Tibial nerve (tissue), 4 donors: Measurements from ENCODE around the gene FOSL2. TPM values are rescaled to one million over a fixed set of nuclear protein-coding genes. Genes with fewer than 3 reads are reported as not detected.

Experiments
- DNase-seq, 2 donors: peaks; one replicate each; pipeline ENCODE4 v3.0.0-alpha.2; 2019; ENCODE audit warnings: low spot score in 2 of 2
- H3K27ac ChIP-seq, 4 donors: fragments of 200-600 bp; sonication (generic) in 3 of 4; one replicate each; pipeline ENCODE4 v1.5.1; 2017 to 2019; ENCODE audit warnings: mild to moderate bottlenecking in 1 of 4
- H3K27me3 ChIP-seq, 2 donors: fragments of 200-600 bp; sonication (generic) in 1 of 2; one replicate each; pipeline versions ENCODE4 v1.5.1 to v1.6.0; 2017 to 2019
- H3K36me3 ChIP-seq, 3 donors: fragments of 200-600 bp; sonication (generic); one replicate each; pipeline ENCODE4 v1.5.1; 2018 to 2019
- H3K4me1 ChIP-seq, 4 donors: fragments of 200-600 bp; sonication (generic) in 3 of 4; one replicate each; pipeline ENCODE4 v1.5.1; 2017 to 2019
- H3K4me3 ChIP-seq, 4 donors: fragments of 200-600 bp; sonication (generic) in 3 of 4; one replicate each; pipeline ENCODE4 v1.5.1; 2017 to 2019; ENCODE audit warnings: mild to moderate bottlenecking in 1 of 4, moderate library complexity in 1 of 4
- H3K9me3 ChIP-seq, 4 donors: fragments of 200-600 bp; sonication (generic) in 3 of 4; one replicate each; pipeline ENCODE4 v1.5.1; 2017 to 2019
- EP300 ChIP-seq, 2 donors: sonication (generic); formaldehyde crosslinking; IDR thresholded peaks; one replicate each; pipeline ENCODE4 v1.6.1; 2017; ENCODE audit warnings: antibody characterized with exemption in 2 of 2, mild to moderate bottlenecking in 1 of 2
- POLR2A ChIP-seq, 2 donors: fragments of 450-650 bp; IDR thresholded peaks; one replicate each; pipeline ENCODE4 v1.6.1; 2017; ENCODE audit warnings: antibody characterized with exemption in 2 of 2, mild to moderate bottlenecking in 2 of 2, moderate library complexity in 2 of 2
- WGBS, 2 donors: methylation state at CpG; one replicate each; pipeline ENCODE4 v1.1.5; 2018; 5-methylcytosine and 5-hydroxymethylcytosine counted together
- total RNA-seq, 4 donors: library from RNA; depleted of rRNA; stranded (reverse); fragments of >200 nt; gene quantifications; one replicate each; pipeline ENCODE4 v1.1.0, GENCODE V29; 2016
- TF ChIP-seq, protein P1 (sequence below), 5 experiments: fragments of 200-600 bp in 3 of 5; fragments of 450-650 bp in 2 of 5; sonication (generic) in 3 of 5; IDR thresholded peaks; one replicate each; pipeline ENCODE4 v1.5.1; 2016 to 2019; ENCODE audit warnings: antibody characterized with exemption in 5 of 5, mild to moderate bottlenecking in 3 of 5, moderate library complexity in 2 of 5

FOSL2 gene
- total RNA-seq, 4 donors from 2014 or later = 141 to 207 (median 190) TPM

DNA sequence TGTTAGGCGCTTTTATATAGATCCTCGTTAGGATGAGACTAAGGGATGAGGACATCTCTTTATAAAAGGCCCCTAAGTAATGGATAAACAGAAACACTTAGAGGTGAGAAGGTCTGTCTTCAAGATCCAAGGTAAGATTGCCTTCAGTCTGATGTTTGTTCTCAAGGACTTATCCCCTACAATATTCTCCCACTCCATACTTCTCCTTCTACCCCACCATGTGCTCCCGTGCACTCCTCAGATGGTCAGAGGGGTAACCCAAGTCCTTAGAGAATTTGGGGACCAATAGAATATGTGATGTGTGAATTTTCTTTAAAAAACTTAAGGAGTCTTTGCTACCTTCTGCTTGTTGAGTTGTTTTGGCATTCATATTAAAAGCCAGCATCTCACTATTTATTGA, 23.1 kb downstream of the FOSL2 start:
- H3K4me3 ChIP-seq = no peak overlapping the region
- no peak for DNase-seq
- peaks cover 0 to 34% (median 10%) of the 10 kb centered on the region in 4 donors for H3K4me1 ChIP-seq
- H3K36me3 ChIP-seq = peaks cover 0 to 76% (median 6%) of the 10 kb centered on the region in 3 donors
- WGBS, 2 donors = 89 to 90% methylated on average over 3 of the region's 3 CpGs
- no peaks in the 10 kb centered on the region for H3K9me3 ChIP-seq
- no peaks in the 10 kb centered on the region for H3K27me3 ChIP-seq
- TF ChIP-seq EP300 (IDR thresholded peaks at IDR 0.05) (peak in 1 of 2 donors; percentile 37), POLR2A (IDR thresholded peaks at IDR 0.05) (no peak)
- TF ChIP-seq, protein P1, sequence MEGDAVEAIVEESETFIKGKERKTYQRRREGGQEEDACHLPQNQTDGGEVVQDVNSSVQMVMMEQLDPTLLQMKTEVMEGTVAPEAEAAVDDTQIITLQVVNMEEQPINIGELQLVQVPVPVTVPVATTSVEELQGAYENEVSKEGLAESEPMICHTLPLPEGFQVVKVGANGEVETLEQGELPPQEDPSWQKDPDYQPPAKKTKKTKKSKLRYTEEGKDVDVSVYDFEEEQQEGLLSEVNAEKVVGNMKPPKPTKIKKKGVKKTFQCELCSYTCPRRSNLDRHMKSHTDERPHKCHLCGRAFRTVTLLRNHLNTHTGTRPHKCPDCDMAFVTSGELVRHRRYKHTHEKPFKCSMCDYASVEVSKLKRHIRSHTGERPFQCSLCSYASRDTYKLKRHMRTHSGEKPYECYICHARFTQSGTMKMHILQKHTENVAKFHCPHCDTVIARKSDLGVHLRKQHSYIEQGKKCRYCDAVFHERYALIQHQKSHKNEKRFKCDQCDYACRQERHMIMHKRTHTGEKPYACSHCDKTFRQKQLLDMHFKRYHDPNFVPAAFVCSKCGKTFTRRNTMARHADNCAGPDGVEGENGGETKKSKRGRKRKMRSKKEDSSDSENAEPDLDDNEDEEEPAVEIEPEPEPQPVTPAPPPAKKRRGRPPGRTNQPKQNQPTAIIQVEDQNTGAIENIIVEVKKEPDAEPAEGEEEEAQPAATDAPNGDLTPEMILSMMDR (IDR thresholded peaks at IDR 0.05) = no peak
- no peak overlapping the region for H3K27ac ChIP-seq

DNA sequence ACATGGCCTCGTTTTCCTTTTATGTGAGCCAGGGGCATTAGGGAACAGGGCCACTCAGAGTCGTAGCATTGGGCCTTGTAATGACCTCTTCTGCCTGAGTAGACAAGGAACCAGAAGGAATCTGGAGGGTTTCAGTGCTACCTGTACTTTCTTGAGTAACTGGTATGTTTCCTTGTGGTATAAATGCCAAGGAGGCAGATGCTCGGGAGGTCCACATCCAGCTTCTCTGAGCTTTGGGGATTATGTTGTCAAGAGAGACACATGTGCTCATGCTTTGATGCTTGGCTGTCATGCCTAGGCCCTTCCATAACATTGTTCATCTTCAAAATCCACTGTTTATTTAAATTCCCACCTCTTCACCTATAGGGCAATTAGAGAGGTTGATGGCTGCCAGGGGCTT, 26.3 kb downstream of the FOSL2 start:
- TF ChIP-seq, protein P1 (IDR thresholded peaks at IDR 0.05) = no peak
- TF ChIP-seq POLR2A (IDR thresholded peaks at IDR 0.05) (no peak), EP300 (IDR thresholded peaks at IDR 0.05) (no peak)
- Histone ChIP-seq H3K27me3 (no peaks in the 10 kb centered on the region), H3K4me3 (no peak overlapping the region), H3K36me3 (peaks cover 0 to 43% (median 0%) of the 10 kb centered on the region in 3 donors), H3K27ac (no peak overlapping the region), H3K9me3 (no peaks in the 10 kb centered on the region), H3K4me1 (peaks cover 0 to 10% (median 3%) of the 10 kb centered on the region in 4 donors)
- no peak for DNase-seq
- 77 to 92% methylated on average over 3 of the region's 3 CpGs for WGBS, 2 donors

DNA sequence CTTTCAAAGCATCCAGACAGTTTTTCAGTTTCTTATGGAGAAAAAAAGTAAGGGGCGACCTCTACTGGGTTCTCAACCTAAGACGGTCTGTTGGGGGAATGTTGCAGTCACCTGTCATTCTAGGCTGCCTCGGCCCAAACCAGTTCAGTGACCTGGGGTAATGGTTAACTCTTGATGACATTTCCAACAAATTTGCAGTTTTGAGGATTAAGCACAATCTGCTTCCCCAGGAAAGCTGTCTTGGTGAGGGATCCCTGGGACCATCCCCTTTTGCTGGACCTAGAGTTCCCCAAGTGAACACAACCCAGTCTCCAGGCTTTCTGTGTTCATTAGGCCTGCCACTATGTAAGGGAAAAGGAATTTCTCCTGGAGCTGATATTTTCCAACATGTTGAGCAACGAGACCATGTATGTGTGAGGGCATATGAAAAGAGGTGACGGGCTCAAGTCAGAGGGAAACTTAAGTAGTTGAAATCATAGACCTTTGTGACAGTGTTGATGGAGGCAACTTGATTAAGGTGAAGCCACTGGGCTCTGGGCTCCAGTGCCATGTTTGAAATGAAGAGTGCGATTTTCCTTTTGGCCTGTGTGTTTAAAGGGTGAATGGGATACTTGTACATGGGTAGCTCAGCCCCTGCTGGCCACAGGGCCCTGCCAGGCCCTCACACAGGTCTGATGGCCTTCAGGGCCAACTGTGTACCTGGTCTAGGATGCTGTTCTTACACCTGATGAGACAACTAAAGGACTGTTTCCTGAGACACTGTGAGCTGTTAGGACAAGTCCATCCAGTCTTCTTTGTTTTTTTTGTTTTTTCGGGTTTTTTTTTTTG, 27.0 kb downstream of the FOSL2 start:
- peaks cover 0 to 37% (median 0%) of the 10 kb centered on the region in 3 donors for H3K36me3 ChIP-seq
- no peaks in the 10 kb centered on the region for H3K9me3 ChIP-seq
- no peak for DNase-seq
- H3K4me1 ChIP-seq = peaks cover 0 to 3% (median 1%) of the 10 kb centered on the region in 4 donors
- H3K4me3 ChIP-seq = no peak overlapping the region
- no peak for TF ChIP-seq EP300 (IDR thresholded peaks at IDR 0.05)
- TF ChIP-seq, protein P1 (IDR thresholded peaks at IDR 0.05) = no peak
- TF ChIP-seq POLR2A (IDR thresholded peaks at IDR 0.05) = no peak
- H3K27ac ChIP-seq = no peak overlapping the region
- H3K27me3 ChIP-seq = no peaks in the 10 kb centered on the region
- 77 to 89% methylated on average over 7 of the region's 7 CpGs for WGBS, 2 donors

DNA sequence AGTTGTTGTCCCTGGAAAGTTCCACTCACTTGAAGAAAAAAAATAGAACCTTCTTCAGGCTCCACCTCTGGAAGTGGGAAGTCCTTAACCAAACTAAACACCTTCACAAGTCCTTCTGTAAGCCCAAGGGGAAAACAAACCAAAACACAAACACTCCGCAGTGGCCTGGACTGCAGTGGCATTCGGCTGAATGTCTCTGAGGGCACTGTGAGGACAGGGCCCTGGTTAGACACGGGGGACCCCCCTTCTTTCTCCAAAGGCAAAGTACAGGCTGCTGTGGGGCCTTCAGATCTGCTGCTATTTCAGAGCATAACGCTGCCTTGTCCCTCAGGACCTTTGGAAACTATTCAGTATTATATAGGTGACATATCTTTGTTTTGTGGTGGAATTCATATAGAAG, 28.1 kb downstream of the FOSL2 start:
- 33 to 60% methylated on average over 4 of the region's 4 CpGs for WGBS, 2 donors
- Histone ChIP-seq H3K36me3 (peaks cover 0 to 26% (median 0%) of the 10 kb centered on the region in 3 donors), H3K4me1 (peaks cover 0 to 3% (median 0%) of the 10 kb centered on the region in 4 donors), H3K27ac (no peak overlapping the region), H3K9me3 (no peaks in the 10 kb centered on the region), H3K4me3 (no peak overlapping the region), H3K27me3 (no peaks in the 10 kb centered on the region)
- TF ChIP-seq EP300 (IDR thresholded peaks at IDR 0.05) (no peak), POLR2A (IDR thresholded peaks at IDR 0.05) (no peak)
- TF ChIP-seq, protein P1 (IDR thresholded peaks at IDR 0.05) = no peak
- no peak for DNase-seq
